HG03575 (cell line): ENCODE data around the gene CPT2.

Experiments used
- ATAC-seq: cut with Tn5 transposase; IDR thresholded peaks from one replicate; pipeline ENCODE4 v1.9.1; 2021; ENCODE audit not compliant: unreplicated experiment, insufficient number of reproducible peaks, low FRiP score; ENCODE audit errors: extremely low read depth

Gene CPT2

DNA sequence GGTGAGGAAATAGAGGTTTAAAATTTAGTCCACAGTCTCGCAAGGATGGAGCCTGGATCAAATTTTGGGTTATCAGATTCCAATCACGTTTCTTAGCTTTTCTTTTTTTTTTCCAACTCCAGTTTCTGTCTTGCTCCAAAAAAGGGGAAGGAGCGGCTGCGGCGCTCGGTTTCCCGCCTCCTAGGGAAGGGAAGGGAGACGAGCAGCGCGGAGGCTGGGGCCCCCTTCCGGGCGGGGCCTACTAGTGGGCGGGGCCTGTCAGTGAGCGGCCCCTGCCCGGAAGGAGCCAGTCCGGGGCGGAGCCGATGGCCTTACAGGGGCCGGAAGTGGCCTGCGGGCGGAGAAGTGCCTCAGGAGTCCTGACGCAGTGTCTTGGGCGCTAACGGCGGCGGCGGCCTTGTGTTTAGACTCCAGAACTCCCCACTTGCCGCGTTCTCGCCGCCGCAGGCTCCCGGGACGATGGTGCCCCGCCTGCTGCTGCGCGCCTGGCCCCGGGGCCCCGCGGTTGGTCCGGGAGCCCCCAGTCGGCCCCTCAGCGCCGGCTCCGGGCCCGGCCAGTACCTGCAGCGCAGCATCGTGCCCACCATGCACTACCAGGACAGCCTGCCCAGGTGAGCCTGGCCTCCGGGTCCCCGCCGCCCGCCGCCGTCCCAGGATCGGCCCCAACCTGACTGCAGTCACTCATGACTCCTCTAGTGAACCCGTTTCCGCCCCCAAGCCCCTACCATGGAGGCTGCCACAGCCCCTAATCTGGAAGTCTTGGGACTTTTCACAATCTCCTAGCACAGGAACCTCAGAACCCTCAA is at the start of gene CPT2:
Gene CPT2, plus strand, starts transcription at position 340 of the 806 bp plus-strand sequence. Its CDS starts 120 bp downstream, at position 460.
- no peak for ATAC-seq

DNA sequence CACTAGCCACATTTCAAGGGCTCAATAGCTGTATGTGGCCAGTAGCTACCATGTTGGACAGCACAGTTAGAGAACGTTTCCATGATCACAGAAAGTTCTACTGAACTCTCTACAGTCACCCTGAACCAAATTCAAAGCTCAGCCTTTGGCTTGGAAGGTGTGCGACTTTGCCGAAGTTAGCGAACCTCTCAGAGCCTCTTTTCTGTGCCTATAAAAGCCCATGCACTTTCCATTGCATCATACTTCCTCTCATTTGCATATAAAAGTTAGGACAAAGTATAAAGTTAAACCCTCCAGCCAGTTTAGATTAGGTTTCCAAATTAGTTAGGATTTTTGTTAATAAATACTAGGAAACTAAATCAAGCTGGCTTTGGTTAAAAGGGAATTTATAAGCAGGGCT is 49.5 kb upstream of the CPT2 start:
- no peak for ATAC-seq

DNA sequence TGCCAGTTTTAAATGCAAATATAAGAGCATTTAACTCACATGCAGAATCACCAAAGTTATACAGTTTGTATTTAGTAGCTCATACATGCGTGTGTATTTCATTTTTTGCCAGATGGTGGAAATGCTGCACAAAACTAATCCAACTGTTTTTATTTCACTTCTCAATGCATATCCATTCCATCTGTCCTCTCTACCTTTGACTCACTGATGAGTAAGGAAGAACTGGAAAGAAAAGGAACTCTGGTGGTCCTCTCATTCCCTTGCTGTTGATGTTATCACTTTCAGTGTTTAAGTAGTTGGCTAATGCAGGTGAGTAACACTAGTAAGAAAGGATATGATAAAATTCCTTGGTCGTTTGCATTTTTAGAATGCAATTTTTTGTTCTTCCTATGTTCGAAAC is 48.5 kb upstream of the CPT2 start:
- ATAC-seq = no peak

DNA sequence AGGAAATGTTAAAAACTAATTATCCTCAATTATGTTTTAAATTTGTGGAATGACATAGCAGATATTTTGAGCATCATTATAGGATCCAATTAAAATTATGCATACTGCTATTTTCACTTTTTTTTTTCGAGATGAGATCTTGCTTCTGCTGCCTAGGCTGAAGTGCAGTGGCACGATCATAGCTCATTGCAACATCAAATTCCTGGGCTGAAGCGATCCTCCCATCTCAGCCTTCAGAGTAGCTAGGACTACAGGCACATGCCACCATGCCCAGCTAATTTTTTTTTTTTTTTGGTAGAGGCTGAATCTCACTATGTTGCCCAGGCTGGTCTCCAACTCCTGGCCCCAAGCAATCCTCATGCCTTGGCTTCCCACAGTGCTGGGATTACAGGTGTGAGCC is 42.9 kb upstream of the CPT2 start:
- ATAC-seq = no peak

DNA sequence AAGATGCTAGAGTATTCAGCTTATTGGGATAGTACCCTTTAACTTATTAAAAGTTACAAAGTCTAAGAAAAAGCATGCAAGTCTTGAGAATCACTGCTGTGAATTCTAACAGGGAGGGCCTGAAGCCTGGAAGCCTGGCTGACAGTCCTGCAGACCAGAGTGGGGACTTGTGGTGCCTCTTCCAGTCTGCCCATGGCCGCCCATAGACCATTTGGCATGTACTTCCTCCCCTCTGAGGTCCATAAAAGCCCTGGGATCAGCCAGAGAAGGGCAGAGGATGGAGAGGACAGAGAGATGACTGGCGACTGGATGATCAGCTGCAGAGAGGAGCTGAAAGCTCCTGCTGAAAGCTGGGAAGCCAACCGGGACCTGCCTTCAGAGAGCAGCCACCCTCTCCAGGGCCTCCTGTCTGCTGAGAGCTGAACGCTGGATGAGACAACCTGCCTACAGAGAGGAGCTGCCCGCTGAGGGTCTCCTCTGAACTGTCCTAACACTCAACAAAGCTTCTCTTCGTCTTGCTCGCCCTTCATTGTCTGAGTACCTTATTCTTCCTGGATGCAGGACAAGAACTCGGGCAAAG is 41.7 kb upstream of the CPT2 start:
- ATAC-seq = no peak

DNA sequence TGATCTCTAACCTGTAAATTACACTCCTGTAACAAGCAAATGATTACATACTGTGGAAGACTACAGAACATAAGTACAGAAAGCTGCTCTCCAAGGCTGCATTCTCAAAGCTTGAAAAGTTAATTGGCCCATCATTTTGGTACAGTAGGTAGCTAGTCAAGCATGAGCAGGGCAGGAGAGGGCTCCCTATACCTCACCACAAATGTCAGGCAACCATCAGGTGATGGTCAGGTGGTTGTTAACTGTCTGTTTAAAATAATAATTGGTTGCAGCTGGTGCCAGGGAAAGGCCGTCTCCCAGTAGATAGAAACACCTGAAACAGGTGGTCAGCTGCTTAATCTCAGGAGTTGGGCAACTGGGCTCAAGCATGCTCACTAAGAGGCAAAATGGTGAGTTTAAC is 41.1 kb upstream of the CPT2 start:
- no peak for ATAC-seq

DNA sequence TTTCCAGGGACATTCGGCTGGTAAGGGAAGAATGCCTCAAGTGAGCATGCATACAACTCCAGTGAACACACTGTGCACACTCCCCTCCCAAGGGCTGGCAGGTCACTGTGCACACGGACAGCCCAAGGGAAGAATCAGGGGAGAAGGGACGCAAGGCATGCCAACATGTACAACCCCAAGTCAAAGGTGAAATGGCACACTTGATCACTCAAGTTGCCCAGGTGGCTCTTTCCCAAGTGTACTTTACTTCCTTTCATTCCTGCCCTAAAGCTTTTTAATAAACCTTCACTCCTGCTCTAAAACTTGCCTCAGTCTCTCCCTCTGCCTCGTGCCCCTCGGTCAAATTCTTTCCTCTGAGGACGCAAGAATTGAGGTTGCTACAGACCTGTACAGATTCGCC is 40.7 kb upstream of the CPT2 start:
- ATAC-seq = no peak

DNA sequence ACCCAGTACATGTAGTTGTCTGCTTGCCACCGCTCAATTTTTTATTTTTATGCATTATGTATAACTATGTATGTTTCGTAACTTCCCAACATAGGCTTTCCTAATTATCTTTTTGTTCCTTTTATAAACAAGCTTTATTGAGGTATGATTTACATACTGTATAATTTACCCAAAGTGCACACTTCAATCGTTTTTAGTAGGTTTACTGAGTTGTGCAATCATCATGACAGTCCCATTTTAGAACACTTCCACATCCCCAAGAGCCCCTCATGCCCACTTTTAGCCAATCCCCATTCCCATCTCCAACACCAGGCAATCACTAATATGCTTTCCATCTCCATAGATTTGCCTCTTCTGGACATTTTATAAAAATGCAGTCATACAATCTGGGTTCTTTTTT is 39.8 kb upstream of the CPT2 start:
- ATAC-seq = no peak

DNA sequence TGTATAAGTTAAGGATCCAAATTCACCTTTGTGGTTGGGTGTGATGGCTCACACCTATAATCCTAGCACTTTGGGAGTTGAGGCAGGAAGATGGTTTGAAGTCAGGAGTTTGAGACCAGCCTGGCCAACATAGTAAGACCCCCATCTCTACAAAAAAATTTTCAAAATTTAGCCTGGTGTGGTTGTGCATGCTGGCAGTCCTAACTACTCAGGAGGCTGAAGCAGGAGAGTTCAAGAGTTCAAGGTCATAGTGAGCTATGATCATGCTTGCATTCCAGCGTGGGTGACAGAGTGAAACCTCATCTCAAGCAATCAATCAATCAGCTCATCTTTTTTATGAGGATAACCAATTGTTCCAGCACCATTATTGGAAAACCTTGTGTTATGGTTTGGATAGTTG is 37.7 kb upstream of the CPT2 start:
- no peak for ATAC-seq

DNA sequence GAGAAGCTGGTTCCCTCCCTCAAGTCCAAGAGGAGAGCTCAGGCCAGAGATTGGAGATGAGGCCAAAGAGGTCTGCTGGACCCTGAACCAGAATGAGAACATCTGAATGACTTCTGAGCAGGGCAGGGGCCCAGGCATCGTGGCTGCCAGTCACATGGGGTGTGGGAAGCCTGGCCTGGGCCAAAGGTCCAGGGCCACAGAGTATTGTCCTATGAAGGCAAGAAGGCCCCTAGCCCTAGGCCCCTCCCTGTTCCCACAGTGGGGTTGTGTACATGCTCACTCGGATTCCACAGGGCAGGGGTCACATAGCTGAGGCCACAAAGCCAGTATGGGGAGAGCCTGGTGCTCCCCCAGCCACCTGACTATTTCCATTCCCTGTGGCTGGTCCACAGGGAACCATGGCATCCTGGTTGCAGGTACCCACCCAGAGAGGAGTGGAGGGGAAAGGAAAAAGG is 35.7 kb upstream of the CPT2 start:
- ATAC-seq = no peak

DNA sequence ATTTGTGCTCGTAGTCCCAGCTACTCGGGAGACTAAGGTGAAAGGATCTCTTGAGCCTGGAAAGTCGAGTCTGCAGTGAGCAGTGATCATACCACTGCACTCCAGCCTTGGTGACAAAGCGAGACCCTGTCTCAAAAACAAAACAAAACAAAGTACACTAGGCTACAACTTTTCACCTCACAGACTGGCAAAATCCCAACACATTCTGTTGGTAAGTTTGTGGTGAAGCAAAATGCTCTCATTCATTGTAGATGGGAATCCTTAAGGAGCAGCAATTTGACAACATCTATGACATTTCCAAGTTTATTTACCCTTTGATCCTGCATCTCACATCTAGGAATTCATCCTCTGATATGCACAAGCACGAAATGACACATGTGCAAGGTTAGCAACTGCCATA is 34.0 kb upstream of the CPT2 start:
- no peak for ATAC-seq

DNA sequence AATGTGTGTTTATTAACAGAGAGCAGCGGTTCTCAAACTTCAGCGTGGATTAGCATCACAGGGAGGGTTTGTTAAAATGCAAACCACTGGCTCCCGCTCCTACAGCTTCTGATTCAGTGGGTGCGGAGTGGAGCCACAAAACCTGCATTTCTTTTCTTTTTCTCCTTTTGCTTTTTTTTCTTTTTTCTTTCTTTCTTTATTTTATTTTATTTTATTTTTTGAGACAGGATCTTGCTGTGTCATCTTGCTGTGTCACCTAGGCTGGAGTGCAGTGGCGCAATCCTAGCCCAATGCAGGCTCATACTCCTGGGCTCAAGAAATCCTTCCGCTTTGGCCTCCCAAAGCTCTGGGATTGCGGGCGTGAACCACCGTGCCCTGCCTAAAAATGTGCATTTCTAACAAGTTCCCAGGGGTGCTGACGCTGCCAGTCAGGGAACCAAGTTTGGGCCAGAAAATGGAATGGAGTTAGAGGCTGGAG is 33.3 kb upstream of the CPT2 start:
- ATAC-seq = no peak

DNA sequence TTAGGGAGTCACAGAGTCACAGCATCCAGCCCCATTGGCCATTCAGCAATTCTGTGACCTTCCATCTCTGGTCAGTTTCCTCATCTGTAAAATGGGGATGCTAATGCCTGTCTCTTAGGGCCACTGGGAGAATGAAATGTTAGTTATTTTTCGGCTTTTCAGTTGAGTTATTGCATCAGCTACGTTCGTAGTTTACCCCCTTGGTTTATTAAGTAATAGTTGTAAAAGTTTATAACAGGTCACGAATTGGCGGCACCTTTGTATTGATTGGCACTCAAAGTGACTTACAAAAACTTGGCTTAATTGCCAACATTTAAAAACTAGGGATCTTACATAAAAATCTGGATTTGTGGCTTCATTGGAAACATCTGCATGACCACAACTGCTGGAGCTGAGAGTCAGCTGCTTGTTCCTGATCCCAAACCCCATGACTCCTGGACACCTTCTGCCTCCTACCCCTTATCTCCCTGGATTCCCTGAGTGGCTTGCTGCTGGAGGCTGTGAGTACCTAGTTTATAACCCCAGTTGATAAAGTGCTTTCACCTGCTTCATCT is 31.1 kb upstream of the CPT2 start:
- ATAC-seq = no peak

DNA sequence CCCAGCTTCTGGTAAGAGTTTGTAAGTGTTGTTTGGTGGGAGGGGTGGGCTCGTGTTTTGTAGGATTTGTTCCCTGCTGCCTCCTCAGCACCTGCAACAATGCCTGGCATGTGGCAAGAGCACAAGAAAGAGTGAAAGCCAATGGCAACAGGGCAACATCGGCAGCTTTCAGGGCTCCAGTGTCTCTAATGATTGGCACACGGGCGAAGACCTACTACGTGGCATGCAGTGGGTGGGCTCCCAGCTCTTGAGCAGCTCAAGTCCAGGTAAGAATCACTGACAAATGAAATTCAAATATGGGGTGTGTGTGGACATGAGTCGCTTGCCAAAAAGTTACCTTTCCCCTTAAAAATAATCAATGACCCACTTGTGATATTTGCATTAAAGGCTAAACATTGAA is 30.3 kb upstream of the CPT2 start:
- no peak for ATAC-seq

DNA sequence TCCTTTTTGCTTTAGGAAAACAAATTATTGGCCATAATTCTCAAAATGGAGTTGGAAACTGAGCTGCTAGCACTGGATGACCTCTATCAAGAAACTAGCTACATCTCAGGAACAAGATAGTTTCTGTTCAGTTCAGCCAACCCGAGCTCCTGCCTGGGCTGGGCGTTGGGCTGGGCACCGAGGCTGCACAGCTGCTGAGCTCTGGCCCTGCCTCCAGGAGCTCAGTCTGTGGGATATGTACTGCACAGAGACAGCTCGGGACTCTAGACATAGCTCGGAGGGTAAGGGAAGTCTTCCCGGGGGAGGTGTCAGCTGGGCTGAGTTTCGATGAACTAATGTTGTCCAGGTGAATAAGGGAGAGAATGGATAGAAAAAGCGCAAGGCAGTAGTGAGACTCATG is 29.7 kb upstream of the CPT2 start:
- ATAC-seq = no peak

DNA sequence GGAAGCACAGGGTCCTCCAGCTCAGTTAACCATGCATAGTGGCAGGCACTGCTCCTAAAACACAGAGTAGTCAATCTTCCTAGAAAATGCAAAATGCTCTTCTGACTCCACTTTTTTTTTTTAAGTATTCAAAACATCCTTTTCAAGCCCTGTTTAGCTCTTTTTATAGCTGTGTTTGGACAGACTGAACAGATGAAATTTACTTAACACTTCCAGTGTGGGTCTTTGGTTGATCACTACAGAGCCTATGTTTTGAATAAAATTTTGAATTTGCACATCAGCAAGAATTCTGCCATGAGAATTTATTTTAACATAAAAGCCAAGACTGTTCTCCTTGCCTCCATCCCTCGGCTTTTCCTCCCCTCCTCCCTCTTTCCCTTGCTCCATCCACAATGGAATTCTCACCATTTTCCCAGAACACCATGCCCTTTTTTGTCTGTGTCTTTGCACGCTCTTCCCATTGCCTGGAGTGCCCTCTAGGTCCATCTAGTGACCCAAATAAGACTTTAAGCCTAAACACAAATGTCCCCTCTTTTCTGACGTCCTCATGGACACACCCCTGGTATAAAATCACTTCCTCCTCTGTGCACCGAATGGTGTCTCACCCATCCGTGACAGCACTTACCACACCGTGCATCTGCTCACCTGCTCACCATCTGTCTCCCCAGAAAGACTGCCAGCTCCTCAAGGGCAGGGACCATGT is 24.0 kb upstream of the CPT2 start:
- no peak for ATAC-seq

DNA sequence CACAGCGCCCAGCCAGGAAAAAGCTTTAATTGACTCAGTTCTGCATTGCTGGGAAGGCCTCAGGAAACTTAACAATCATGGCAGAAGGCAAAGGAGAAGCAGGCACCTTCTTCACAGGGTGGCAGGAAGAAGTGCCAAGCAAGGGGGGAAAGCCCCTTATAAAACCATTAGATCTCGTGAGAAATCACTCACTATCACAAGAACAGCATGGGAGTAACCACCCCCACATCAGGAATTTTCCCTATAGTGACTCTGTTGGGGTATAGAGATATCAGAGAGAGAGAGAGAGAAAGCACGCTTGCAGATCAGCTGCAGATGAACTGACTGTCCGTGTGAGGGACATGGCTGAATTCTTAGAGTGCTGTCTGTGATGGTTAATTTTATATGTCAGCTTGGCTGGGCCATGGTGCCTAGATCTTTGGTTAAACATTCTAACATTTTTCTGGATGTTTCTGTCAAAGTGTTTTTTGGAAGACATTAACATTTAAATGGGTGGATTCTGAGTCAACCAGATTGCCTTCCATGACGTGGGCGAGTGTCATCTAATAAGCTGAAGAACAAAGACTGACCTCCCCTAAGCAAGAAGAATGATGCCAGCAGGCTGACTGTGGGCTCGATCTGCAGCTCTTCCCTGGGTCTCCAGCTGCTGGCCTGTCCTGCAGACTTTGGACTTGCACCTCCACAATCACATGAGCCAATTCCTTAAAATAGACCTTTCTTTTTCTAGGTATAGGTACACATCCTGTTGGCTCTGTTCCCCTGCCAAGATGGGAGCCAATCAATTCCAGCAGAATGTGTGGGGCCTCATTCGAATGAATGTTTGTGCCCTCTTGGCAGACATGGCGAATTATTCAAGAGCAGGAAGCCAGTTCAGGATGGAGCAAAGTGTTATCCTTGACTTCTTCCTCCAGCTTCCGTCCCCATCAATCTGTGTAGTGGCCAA is 21.4 kb upstream of the CPT2 start:
- no peak for ATAC-seq

DNA sequence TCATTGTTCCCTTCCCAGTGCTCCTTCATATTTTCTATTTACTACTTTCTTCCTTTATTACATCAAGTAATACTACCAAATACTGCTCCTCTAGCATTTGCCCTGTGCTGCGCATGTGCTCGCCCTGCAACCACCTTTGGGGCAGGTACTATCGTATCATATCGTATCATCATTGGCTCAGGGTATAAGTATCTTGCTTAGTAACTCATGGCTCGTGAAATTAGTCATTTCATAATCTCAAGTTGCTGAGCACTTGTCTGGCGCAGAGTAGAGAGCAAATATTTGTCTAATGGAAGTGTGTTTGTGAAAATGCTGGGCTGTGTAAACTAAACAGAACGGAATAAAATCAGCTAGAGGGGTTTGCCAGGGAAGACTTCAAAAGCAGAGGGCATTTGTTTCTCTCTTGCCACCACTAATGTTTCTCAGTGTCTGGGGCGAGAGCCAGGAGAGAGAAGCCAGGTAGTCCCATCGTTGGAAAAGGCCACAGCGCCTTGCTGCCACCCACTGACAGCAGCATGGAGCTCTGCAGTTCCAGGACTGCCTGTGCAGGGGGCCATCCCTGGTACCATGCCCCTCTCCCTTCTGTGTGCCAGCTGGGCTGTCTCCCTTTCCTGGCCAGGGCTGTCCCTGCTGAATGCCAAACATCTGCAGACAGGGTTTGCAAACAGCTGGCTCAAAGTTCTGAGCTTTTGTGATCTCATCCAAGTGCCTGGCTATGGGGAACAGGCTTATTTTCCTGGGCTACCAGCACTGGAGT is 20.0 kb upstream of the CPT2 start:
- ATAC-seq = no peak
